Measurements from ENCODE around the gene CYP51A1. TPM values are rescaled to one million over a fixed set of nuclear protein-coding genes. Genes with fewer than 3 reads are reported as not detected.
"Not testable (repeated sequence)": the region's sequence is repeated elsewhere in the genome, so short reads cannot be mapped to it uniquely, and the experiment has no call there.

Gene CYP51A1
- total RNA-seq, 1 donor from 2014 or later: 196 TPM

- Mint-ChIP-seq H3K36me3 (ENCODE audit: low read depth) (peaks cover 20% of the 10 kb centered on the region), H3K4me1 (peaks cover 17% of the 10 kb centered on the region), H3K9me3 (no peaks in the 10 kb centered on the region), H3K27me3 (ENCODE audit: low read depth) (no peaks in the 10 kb centered on the region), H3K4me3 (no peak overlapping the region), H3K27ac (ENCODE audit: unreplicated experiment) (no peak overlapping the region)
- TF ChIP-seq, protein P1, sequence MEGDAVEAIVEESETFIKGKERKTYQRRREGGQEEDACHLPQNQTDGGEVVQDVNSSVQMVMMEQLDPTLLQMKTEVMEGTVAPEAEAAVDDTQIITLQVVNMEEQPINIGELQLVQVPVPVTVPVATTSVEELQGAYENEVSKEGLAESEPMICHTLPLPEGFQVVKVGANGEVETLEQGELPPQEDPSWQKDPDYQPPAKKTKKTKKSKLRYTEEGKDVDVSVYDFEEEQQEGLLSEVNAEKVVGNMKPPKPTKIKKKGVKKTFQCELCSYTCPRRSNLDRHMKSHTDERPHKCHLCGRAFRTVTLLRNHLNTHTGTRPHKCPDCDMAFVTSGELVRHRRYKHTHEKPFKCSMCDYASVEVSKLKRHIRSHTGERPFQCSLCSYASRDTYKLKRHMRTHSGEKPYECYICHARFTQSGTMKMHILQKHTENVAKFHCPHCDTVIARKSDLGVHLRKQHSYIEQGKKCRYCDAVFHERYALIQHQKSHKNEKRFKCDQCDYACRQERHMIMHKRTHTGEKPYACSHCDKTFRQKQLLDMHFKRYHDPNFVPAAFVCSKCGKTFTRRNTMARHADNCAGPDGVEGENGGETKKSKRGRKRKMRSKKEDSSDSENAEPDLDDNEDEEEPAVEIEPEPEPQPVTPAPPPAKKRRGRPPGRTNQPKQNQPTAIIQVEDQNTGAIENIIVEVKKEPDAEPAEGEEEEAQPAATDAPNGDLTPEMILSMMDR (conservative IDR thresholded peaks at IDR 0.05): no peak
- no peak for DNase-seq (ENCODE audit: low read depth, low spot score)
These were observed 18.5 kb downstream of the CYP51A1 start for GRCh38 chr7:92115821-92116220.

DNA sequence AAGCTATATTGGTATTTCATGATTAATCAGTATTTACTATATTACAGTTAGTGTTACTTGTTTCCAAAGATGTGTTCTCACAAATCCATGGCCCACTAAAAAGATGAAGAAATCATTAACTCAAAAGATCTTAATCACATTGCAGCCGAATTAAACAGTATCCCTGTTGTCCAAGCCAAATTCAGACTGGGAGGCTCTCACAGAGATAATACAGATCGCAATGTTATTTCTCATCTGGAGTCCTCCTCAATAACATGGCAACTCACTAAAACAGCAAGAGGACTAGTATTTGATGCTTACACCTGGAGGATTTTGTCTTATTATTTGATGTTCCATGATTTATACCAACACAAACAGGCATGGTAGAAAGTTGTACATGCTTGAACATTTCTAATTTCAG is 23.4 kb downstream of the CYP51A1 start:
- H3K4me1 Mint-ChIP-seq: no peaks in the 10 kb centered on the region
- H3K27ac Mint-ChIP-seq (ENCODE audit: unreplicated experiment): no peak overlapping the region
- DNase-seq (ENCODE audit: low read depth, low spot score): no peak
- no peaks in the 10 kb centered on the region for H3K9me3 Mint-ChIP-seq
- peaks cover 10% of the 10 kb centered on the region for H3K36me3 Mint-ChIP-seq (ENCODE audit: low read depth)
- no peak overlapping the region for H3K4me3 Mint-ChIP-seq
- TF ChIP-seq, protein P1 (conservative IDR thresholded peaks at IDR 0.05): no peak
- H3K27me3 Mint-ChIP-seq (ENCODE audit: low read depth): no peaks in the 10 kb centered on the region

DNA sequence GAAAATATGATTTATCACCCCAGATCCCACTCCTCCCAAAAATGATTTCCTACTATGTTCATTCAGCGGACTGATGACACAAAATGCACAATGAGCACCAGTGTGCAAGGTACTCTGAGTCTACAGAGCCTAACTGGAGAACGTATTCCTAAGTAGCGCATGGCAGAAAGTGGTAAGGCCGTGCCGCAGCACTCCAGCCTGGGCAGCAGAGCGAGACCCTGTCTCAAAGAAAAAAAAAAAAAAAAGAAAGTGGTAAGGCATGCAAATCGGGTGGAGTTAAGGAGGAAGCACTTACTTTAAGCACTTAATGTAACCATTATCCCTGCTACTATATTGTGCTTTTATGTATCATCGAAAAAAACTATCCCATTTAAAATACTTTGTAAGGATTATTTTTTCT is 25.5 kb downstream of the CYP51A1 start:
- Mint-ChIP-seq H3K27me3 (ENCODE audit: low read depth) (no peaks in the 10 kb centered on the region), H3K4me1 (no peaks in the 10 kb centered on the region), H3K9me3 (no peaks in the 10 kb centered on the region), H3K4me3 (no peak overlapping the region), H3K36me3 (ENCODE audit: low read depth) (peaks cover 8% of the 10 kb centered on the region), H3K27ac (ENCODE audit: unreplicated experiment) (no peak overlapping the region)
- TF ChIP-seq, protein P1 (conservative IDR thresholded peaks at IDR 0.05): no peak
- DNase-seq (ENCODE audit: low read depth, low spot score): no peak

DNA sequence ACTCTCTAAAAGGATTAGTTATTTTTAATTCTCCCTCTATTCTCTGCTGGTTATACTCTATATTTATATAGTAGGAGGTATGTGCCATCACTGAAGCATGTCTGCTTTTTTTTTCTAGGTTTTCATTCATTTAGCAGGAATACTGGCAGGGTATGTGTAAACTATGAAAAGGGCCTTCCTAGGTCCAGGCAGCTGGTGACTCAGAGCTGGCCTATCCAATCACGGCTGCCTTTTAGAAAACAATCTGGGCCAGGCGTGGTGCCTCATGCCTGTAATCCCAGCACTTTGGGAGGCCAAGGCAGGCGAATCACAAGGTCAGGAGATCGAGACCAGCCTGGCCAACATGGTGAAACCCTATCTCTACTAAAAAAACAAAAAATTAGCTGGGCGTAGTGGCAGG is 31.4 kb downstream of the CYP51A1 start:
- peaks cover 19% of the 10 kb centered on the region for H3K36me3 Mint-ChIP-seq (ENCODE audit: low read depth)

GRCh38 chr7:92100534-92100933 is 33.7 kb downstream of the CYP51A1 start:
- no peaks in the 10 kb centered on the region for H3K9me3 Mint-ChIP-seq
- H3K4me3 Mint-ChIP-seq: no peak overlapping the region
- TF ChIP-seq, protein P1 (conservative IDR thresholded peaks at IDR 0.05): no peak
- H3K4me1 Mint-ChIP-seq: no peaks in the 10 kb centered on the region
- H3K27ac Mint-ChIP-seq (ENCODE audit: unreplicated experiment): no peak overlapping the region
- no peaks in the 10 kb centered on the region for H3K27me3 Mint-ChIP-seq (ENCODE audit: low read depth)
- no peak for DNase-seq (ENCODE audit: low read depth, low spot score)
- peaks cover 25% of the 10 kb centered on the region for H3K36me3 Mint-ChIP-seq (ENCODE audit: low read depth)

More for the DNA sequence above, 31.4 kb downstream of the CYP51A1 start:
- H3K27ac Mint-ChIP-seq (ENCODE audit: unreplicated experiment); H3K4me1 Mint-ChIP-seq; H3K27me3 Mint-ChIP-seq (ENCODE audit: low read depth); H3K9me3 Mint-ChIP-seq; H3K4me3 Mint-ChIP-seq; DNase-seq (ENCODE audit: low read depth, low spot score): not testable (repeated sequence)

- Mint-ChIP-seq H3K4me1 (no peaks in the 10 kb centered on the region), H3K27me3 (ENCODE audit: low read depth) (no peaks in the 10 kb centered on the region), H3K36me3 (ENCODE audit: low read depth) (peaks cover 18% of the 10 kb centered on the region), H3K27ac (ENCODE audit: unreplicated experiment) (peak overlapping the region; percentile 65), H3K9me3 (peaks cover 2% of the 10 kb centered on the region), H3K4me3 (no peak overlapping the region)
- DNase-seq (ENCODE audit: low read depth, low spot score): no peak
- TF ChIP-seq, protein P1 (conservative IDR thresholded peaks at IDR 0.05): no peak
These were observed 38.9 kb downstream of the CYP51A1 start for GRCh38 chr7:92095380-92095779.

All from neural crest cell (in vitro differentiated cells).